GM19463 (cell line): ENCODE data around the gene GRM8.
"Not testable (repeated sequence)": the region's sequence is repeated elsewhere in the genome, so short reads cannot be mapped to it uniquely, and the experiment has no call there.

Experiments used
- ATAC-seq: cut with Tn5 transposase; IDR thresholded peaks from one replicate; pipeline ENCODE4 v1.9.1; 2021; ENCODE audit warnings: mild to moderate bottlenecking, moderate library complexity; ENCODE audit not compliant: unreplicated experiment

The GRM8 gene

GRCh38 chr7:126839624-126840023 lies 413.1 kb downstream of the GRM8 start:
- no peak for ATAC-seq

GRCh38 chr7:126838194-126838593 lies 414.5 kb downstream of the GRM8 start:
- ATAC-seq: no peak

GRCh38 chr7:126831241-126831640 lies 421.5 kb downstream of the GRM8 start:
- ATAC-seq: not testable (repeated sequence)

GRCh38 chr7:126820925-126821324 lies 431.8 kb downstream of the GRM8 start:
- no peak for ATAC-seq

GRCh38 chr7:126819197-126819484 lies 433.6 kb downstream of the GRM8 start:
- no peak for ATAC-seq

- no peak for ATAC-seq
Measured at GRCh38 chr7:126818393-126819196, 434.1 kb downstream of the GRM8 start.

GRCh38 chr7:126809188-126809587 lies 443.6 kb downstream of the GRM8 start:
- ATAC-seq: no peak

- ATAC-seq: no peak
Measured at GRCh38 chr7:126806614-126807013, 446.1 kb downstream of the GRM8 start.

GRCh38 chr7:126805351-126805750 lies 447.4 kb downstream of the GRM8 start:
- ATAC-seq: no peak

- ATAC-seq: peak; percentile 68
Measured at GRCh38 chr7:126804604-126805003, 448.1 kb downstream of the GRM8 start.

GRCh38 chr7:126803990-126804389 lies 448.8 kb downstream of the GRM8 start:
- no peak for ATAC-seq

GRCh38 chr7:126803060-126803665 lies 449.6 kb downstream of the GRM8 start:
- peak; percentile 82 for ATAC-seq

- ATAC-seq: no peak
Measured at GRCh38 chr7:126801733-126802132, 451.0 kb downstream of the GRM8 start.

- ATAC-seq: no peak
Measured at GRCh38 chr7:126799541-126799940, 453.2 kb downstream of the GRM8 start.

GRCh38 chr7:126792521-126792920 lies 460.2 kb downstream of the GRM8 start:
- no peak for ATAC-seq

GRCh38 chr7:126791306-126791705 lies 461.4 kb downstream of the GRM8 start:
- ATAC-seq: no peak

GRCh38 chr7:126790763-126791162 lies 462.0 kb downstream of the GRM8 start:
- ATAC-seq: no peak

GRCh38 chr7:126783613-126784012 lies 469.1 kb downstream of the GRM8 start:
- no peak for ATAC-seq

- peak; percentile 92 for ATAC-seq
Measured at GRCh38 chr7:126780993-126781392, 471.7 kb downstream of the GRM8 start.

GRCh38 chr7:126778101-126778500 lies 474.6 kb downstream of the GRM8 start:
- ATAC-seq: no peak

GRCh38 chr7:126776498-126776897 lies 476.2 kb downstream of the GRM8 start:
- no peak for ATAC-seq

GRCh38 chr7:126774077-126774476 lies 478.7 kb downstream of the GRM8 start:
- no peak for ATAC-seq

GRCh38 chr7:126768836-126769235 lies 483.9 kb downstream of the GRM8 start:
- ATAC-seq: no peak
